HG03442 (cell line): ENCODE results near the gene SYTL3.
"Not testable (repeated sequence)": the region's sequence is repeated elsewhere in the genome, so short reads cannot be mapped to it uniquely, and the experiment has no call there.

Experiments used
- ATAC-seq: cut with Tn5 transposase; IDR thresholded peaks from one replicate; pipeline ENCODE4 v1.9.1; 2021; ENCODE audit warnings: mild to moderate bottlenecking, moderate library complexity; ENCODE audit not compliant: unreplicated experiment

Gene SYTL3

GRCh38 chr6:158638324-158638854, 11.5 kb upstream of the SYTL3 start:
- no peak for ATAC-seq

- ATAC-seq = no peak
Measured at GRCh38 chr6:158639056-158639455, 10.8 kb upstream of the SYTL3 start.

GRCh38 chr6:158640519-158640918, 9.3 kb upstream of the SYTL3 start:
- no peak for ATAC-seq

- no peak for ATAC-seq
Measured at GRCh38 chr6:158642097-158642601, 7.7 kb upstream of the SYTL3 start.

- no peak for ATAC-seq
Measured at GRCh38 chr6:158643836-158644230, 6.0 kb upstream of the SYTL3 start.

GRCh38 chr6:158644231-158645063, 5.4 kb upstream of the SYTL3 start, which contains the start of gene DYNLT1:
Gene DYNLT1, minus strand, starts transcription at chr6:158644743. Its CDS starts 35 bp downstream, at chr6:158644708.
- ATAC-seq = peak; percentile 55

- no peak for ATAC-seq
Measured at GRCh38 chr6:158645064-158646022, 4.5 kb upstream of the SYTL3 start.

GRCh38 chr6:158646023-158646910, 3.6 kb upstream of the SYTL3 start:
- no peak for ATAC-seq

GRCh38 chr6:158647501-158647900, 2.4 kb upstream of the SYTL3 start:
- ATAC-seq = no peak

GRCh38 chr6:158648682-158649131, 1.1 kb upstream of the SYTL3 start:
- ATAC-seq = peak; percentile 27

- not testable (repeated sequence) for ATAC-seq
Measured at GRCh38 chr6:158651981-158652737, 2.3 kb downstream of the SYTL3 start.

- ATAC-seq = peak; percentile 66
Measured at GRCh38 chr6:158653577-158654354, 3.9 kb downstream of the SYTL3 start.

GRCh38 chr6:158654498-158654897, 4.6 kb downstream of the SYTL3 start:
- ATAC-seq = no peak

- no peak for ATAC-seq
Measured at GRCh38 chr6:158654960-158655489, 5.2 kb downstream of the SYTL3 start.

GRCh38 chr6:158655569-158656450, 6.0 kb downstream of the SYTL3 start:
- ATAC-seq = no peak

- ATAC-seq = not testable (repeated sequence)
Measured at GRCh38 chr6:158656986-158657385, 7.1 kb downstream of the SYTL3 start.

GRCh38 chr6:158660333-158660754, 10.5 kb downstream of the SYTL3 start:
- no peak for ATAC-seq
